H1 (cell line): ENCODE results near the gene SEPTIN1. TPM values are rescaled to one million over a fixed set of nuclear protein-coding genes. Genes with fewer than 3 reads are reported as not detected.

ENCODE experiments used
- CTCF ChIA-PET: fragments of 300-600 bp; sonication (Branson Sonifier 250); formaldehyde crosslinking; loops from one replicate; lab custom pipeline; 2021; ENCODE audit not compliant: partially characterized antibody; lab: Charles Lee
- POLR2A ChIA-PET: fragments of 300-600 bp; sonication (Branson Sonifier 250); formaldehyde crosslinking; loops from one replicate; lab custom pipeline; 2021; ENCODE audit warnings: inconsistent platforms; ENCODE audit not compliant: partially characterized antibody; lab: Charles Lee
- DNase-seq, 2 experiments: peaks; one replicate each; pipeline versions ENCODE4 v3.0.0 to v3.0.0-alpha.2; 2010 to 2022; ENCODE audit warnings: low spot score in 2 of 2, low read depth in 1 of 2, mixed read lengths in 1 of 2
- FAIRE-seq: peaks from 2 replicates; lab custom pipeline; 2011; peaks lifted over from hg19 to GRCh38; lab: Jason Lieb, UNC
- H2AFZ ChIP-seq: 2 replicates; pipeline ENCODE4 v1.8.1; 2012; ENCODE audit warnings: low read length, inconsistent platforms
- H2AK5ac ChIP-seq: 2 replicates; pipeline ENCODE4 v1.6.1; 2013; ENCODE audit warnings: low read depth, low read length
- H2BK120ac ChIP-seq: replicated peaks from 2 replicates; pipeline ENCODE3; 2013; ENCODE audit warnings: low read depth, low read length, inconsistent platforms
- H2BK12ac ChIP-seq: 2 replicates; pipeline ENCODE4 v1.6.1; 2013; ENCODE audit warnings: low read depth, low read length
- H2BK15ac ChIP-seq: 2 replicates; pipeline ENCODE4 v1.6.1; 2013; ENCODE audit warnings: low read length
- H2BK20ac ChIP-seq: 2 replicates; pipeline ENCODE4 v1.6.1; 2013; ENCODE audit warnings: low read length
- H2BK5ac ChIP-seq: 2 replicates; pipeline ENCODE4 v1.6.1; 2013; ENCODE audit warnings: low read depth, low read length
- H3K14ac ChIP-seq: 2 replicates; pipeline ENCODE4 v1.6.1; 2013; ENCODE audit warnings: inconsistent platforms; ENCODE audit not compliant: insufficient read length
- H3K18ac ChIP-seq: 2 replicates; pipeline ENCODE4 v1.6.1; 2013; ENCODE audit warnings: low read length; ENCODE audit errors: extremely low read depth
- H3K23ac ChIP-seq: 2 replicates; pipeline ENCODE4 v1.6.1; 2013; ENCODE audit warnings: inconsistent platforms; ENCODE audit not compliant: insufficient read length
- H3K23me2 ChIP-seq: 2 replicates; pipeline ENCODE4 v1.6.1; 2013; ENCODE audit warnings: low read depth, low read length
- H3K27ac ChIP-seq: 2 replicates; pipeline ENCODE4 v1.6.1; 2011; ENCODE audit warnings: low read depth, low read length, inconsistent platforms
- H3K27me3 ChIP-seq, 4 experiments: replicated peaks in 1 of 4; 1 replicate in 1 of 4; 2 replicates in 3 of 4; pipeline versions ENCODE4 v1.6.1 to v1.8.1; 2011 to 2013; ENCODE audit warnings: low read length in 3 of 4, mild to moderate bottlenecking in 3 of 4, inconsistent platforms in 2 of 4, mixed read lengths in 2 of 4, moderate library complexity in 1 of 4; ENCODE audit not compliant: control insufficient read depth in 3 of 4, insufficient read depth in 3 of 4; ENCODE audit errors: extremely low read depth in 1 of 4
- H3K36me3 ChIP-seq, 4 experiments: 2 replicates each; pipeline versions ENCODE4 v1.6.1 to v1.8.1; 2011 to 2013; ENCODE audit warnings: mild to moderate bottlenecking in 4 of 4, low read length in 3 of 4, moderate library complexity in 2 of 4, control low read depth in 1 of 4, inconsistent platforms in 1 of 4; ENCODE audit not compliant: insufficient read depth in 4 of 4, control insufficient read depth in 2 of 4
- H3K4ac ChIP-seq: replicated peaks from 2 replicates; pipeline ENCODE3; 2013; ENCODE audit warnings: low read length, low read depth, mixed read lengths, inconsistent platforms; ENCODE audit not compliant: insufficient read length
- H3K4me1 ChIP-seq, 4 experiments: replicated peaks in 1 of 4; 1 replicate in 1 of 4; 2 replicates in 3 of 4; pipeline versions ENCODE4 v1.6.1 to v1.8.1; 2011 to 2013; ENCODE audit warnings: low read length in 3 of 4, inconsistent platforms in 2 of 4, mixed read lengths in 1 of 4; ENCODE audit not compliant: insufficient read depth in 4 of 4, control insufficient read depth in 3 of 4
- H3K4me2 ChIP-seq, 2 experiments: 2 replicates each; pipeline versions ENCODE4 v1.6.1 to v1.8.1; 2011 to 2013; ENCODE audit warnings: low read depth in 2 of 2, low read length in 2 of 2, control low read depth in 1 of 2, inconsistent platforms in 1 of 2, mild to moderate bottlenecking in 1 of 2; ENCODE audit not compliant: insufficient read depth in 1 of 2
- H3K4me3 ChIP-seq, 4 experiments: fragments of 200-600, 300-600 bp in 1 of 4; sonication (generic), shearing (Covaris generic), sonication (Bioruptor Twin) in 1 of 4; 2 replicates each; pipeline versions ENCODE4 v1.5.1 to v1.8.1; 2011 to 2016; ENCODE audit warnings: low read length in 4 of 4, low read depth in 3 of 4, control low read depth in 2 of 4, inconsistent platforms in 2 of 4, mild to moderate bottlenecking in 2 of 4, mixed read lengths in 1 of 4, moderate library complexity in 1 of 4; ENCODE audit not compliant: insufficient read depth in 2 of 4; ENCODE audit errors: extremely low read depth in 1 of 4
- H3K56ac ChIP-seq: replicated peaks from 2 replicates; pipeline ENCODE3; 2013; ENCODE audit warnings: low read depth, mild to moderate bottlenecking, mixed read lengths, low read length, inconsistent platforms; ENCODE audit not compliant: insufficient read length
- H3K79me1 ChIP-seq: 2 replicates; pipeline ENCODE4 v1.6.1; 2013; ENCODE audit warnings: low read depth, low read length, control low read depth
- H3K79me2 ChIP-seq, 2 experiments: 2 replicates each; pipeline versions ENCODE4 v1.6.1 to v1.8.1; 2012 to 2013; ENCODE audit warnings: low read length in 2 of 2, mild to moderate bottlenecking in 2 of 2, inconsistent platforms in 1 of 2; ENCODE audit not compliant: insufficient read depth in 2 of 2, control insufficient read depth in 1 of 2
- H3K9ac ChIP-seq, 4 experiments: replicated peaks in 1 of 4; 1 replicate in 1 of 4; 2 replicates in 3 of 4; pipeline versions ENCODE4 v1.6.1 to v1.8.1; 2011 to 2013; ENCODE audit warnings: low read depth in 3 of 4, low read length in 3 of 4, control low read depth in 2 of 4, mild to moderate bottlenecking in 2 of 4, moderate library complexity in 2 of 4, inconsistent platforms in 1 of 4; ENCODE audit errors: extremely low read depth in 1 of 4
- H3K9me3 ChIP-seq, 2 experiments: 2 replicates each; pipeline versions ENCODE4 v1.6.1 to v1.8.1; 2012 to 2013; ENCODE audit warnings: mild to moderate bottlenecking in 2 of 2, moderate library complexity in 2 of 2, control low read depth in 1 of 2, inconsistent platforms in 1 of 2, low read depth in 1 of 2, low read length in 1 of 2, mixed read lengths in 1 of 2; ENCODE audit not compliant: insufficient read depth in 2 of 2
- H4K20me1 ChIP-seq, 2 experiments: replicated peaks in 1 of 2; 2 replicates each; pipeline versions ENCODE3 to v1.8.1; 2011 to 2013; ENCODE audit warnings: inconsistent platforms in 2 of 2, low read length in 2 of 2, mild to moderate bottlenecking in 1 of 2; ENCODE audit not compliant: insufficient read depth in 2 of 2, control insufficient read depth in 1 of 2
- H4K5ac ChIP-seq: 2 replicates; pipeline ENCODE4 v1.6.1; 2013; ENCODE audit warnings: low read length, low read depth, mixed read lengths, inconsistent platforms; ENCODE audit not compliant: insufficient read length
- H4K8ac ChIP-seq: 2 replicates; pipeline ENCODE4 v1.8.0; 2013; ENCODE audit warnings: mild to moderate bottlenecking, moderate library complexity, low read length, inconsistent platforms; ENCODE audit not compliant: insufficient read depth; ENCODE audit errors: extremely low read depth
- H4K91ac ChIP-seq: replicated peaks from 2 replicates; pipeline ENCODE3; 2013; ENCODE audit warnings: low read length, mixed read lengths, inconsistent platforms; ENCODE audit not compliant: insufficient read length
- BRCA1 ChIP-seq: IDR thresholded peaks from 2 replicates; pipeline ENCODE4 v1.6.1; 2012; ENCODE audit warnings: low read depth, low read length, improper control_type of control experiment
- KDM1A ChIP-seq: fragments of 200-600, 300-600 bp; sonication (generic); IDR thresholded peaks from 2 replicates; pipeline ENCODE4 v1.7.1; 2016; ENCODE audit warnings: mild to moderate bottlenecking, low read length, borderline replicate concordance
- RAD21 ChIP-seq, 2 experiments: IDR thresholded peaks in 1 of 2; conservative IDR thresholded peaks in 1 of 2; 2 replicates each; pipeline ENCODE4 v1.6.1; 2011; ENCODE audit warnings: low read depth in 2 of 2, low read length in 2 of 2, improper control_type of control experiment in 1 of 2, inconsistent platforms in 1 of 2, mild to moderate bottlenecking in 1 of 2, moderate library complexity in 1 of 2
- WGBS, 2 experiments: shearing (Covaris generic) in 1 of 2; methylation state at CpG; one replicate each; pipeline versions ENCODE4 v1.1.6 to v1.1.7; 2013 to 2015; ENCODE audit warnings: low lambda C conversion rate in 2 of 2, mixed read lengths in 2 of 2, inconsistent platforms in 1 of 2, low coverage in 1 of 2, missing lambda C conversion rate in 1 of 2; ENCODE audit not compliant: insufficient replicate concordance in 2 of 2, insufficient coverage in 1 of 2, insufficient read length in 1 of 2; ENCODE audit errors: extremely low coverage in 1 of 2, missing lambda C conversion rate in 1 of 2; 5-methylcytosine and 5-hydroxymethylcytosine counted together
- polyA plus RNA-seq, 7 experiments: library from polyadenylated mRNA; depleted of rRNA in 3 of 7; stranded (reverse) in 5 of 7; unstranded in 2 of 7; fragments of >200 nt in 5 of 7; fragments of 200-250 nt in 2 of 7; gene quantifications; 1 replicate in 5 of 7; 2 replicates in 1 of 7; 4 replicates in 1 of 7; pipeline versions ENCODE4 v1.2.1 to v1.2.3, GENCODE V29; 2011 to 2013; ENCODE audit warnings: missing spikeins in 2 of 7, mixed read lengths in 2 of 7
- total RNA-seq: library from RNA; stranded (reverse); fragmentation: NEBNext Ultra II Directional; extraction: Animal tissue kit (Norgen Biotek cat#: 25700); gene quantifications from 2 replicates; pipeline ENCODE4 v1.2.1, GENCODE V29; 2021

SEPTIN1 gene
- total and polyA plus RNA-seq, 2 of the 8 experiments (the other 6 are each of a cell fraction or from before 2014, with no cell fraction given), result 0.24 to 1.4 TPM

DNA sequence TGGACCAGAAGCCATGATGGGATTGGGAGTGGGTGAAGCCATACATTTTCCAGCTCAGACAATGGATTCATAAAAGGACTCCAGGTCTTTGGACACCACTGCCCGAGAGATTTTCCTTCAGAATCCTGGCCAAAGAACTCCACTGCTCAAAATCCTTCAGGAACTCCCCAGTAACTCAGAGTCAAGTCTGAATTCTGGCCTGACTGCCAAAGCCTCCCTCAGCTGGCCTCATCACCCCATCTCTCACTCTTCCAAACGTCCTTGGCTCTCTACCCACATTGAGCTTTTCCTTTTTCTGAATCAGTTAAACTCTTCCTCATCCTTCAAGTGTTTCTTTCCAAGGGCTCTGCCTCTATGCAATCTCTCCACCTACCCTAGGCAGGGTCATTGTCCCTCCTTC, 1.2 kb upstream of the SEPTIN1 start:
- no peak overlapping the region for H3K27ac ChIP-seq
- H3K79me2 ChIP-seq, result no peaks in the 10 kb centered on the region
- H2AFZ ChIP-seq, result no peak overlapping the region
- no peak overlapping the region for H4K8ac ChIP-seq
- H4K20me1 ChIP-seq, result no peaks in the 10 kb centered on the region
- H4K5ac ChIP-seq, result no peak overlapping the region
- POLR2A ChIA-PET, result interaction anchor here (0.6 to 13.6 kb wide), 7 partner anchors 12 to 704 kb away, joined by 3 to 151 read pairs (median 3); partner anchors contain the start of gene ZNF48
- no peaks in the 10 kb centered on the region; a peak in 1 of 7 replicates for H3K4me1 ChIP-seq
- peaks cover 3% of the 10 kb centered on the region; the same call in 1 of the 2 replicates for H3K23me2 ChIP-seq
- H2BK12ac ChIP-seq, result no peak overlapping the region
- H3K18ac ChIP-seq, result no peak overlapping the region
- no peak overlapping the region for H3K56ac ChIP-seq
- no peak overlapping the region for H3K23ac ChIP-seq
- no peaks in the 10 kb centered on the region for H3K27me3 ChIP-seq
- H3K9me3 ChIP-seq, result no peaks in the 10 kb centered on the region
- H2BK120ac ChIP-seq, result no peak overlapping the region
- no peak overlapping the region for H3K9ac ChIP-seq
- CTCF ChIA-PET, result interaction anchor here (1.1 to 2.5 kb wide), 4 partner anchors 12 to 231 kb away, joined by 3 to 9 read pairs (median 4); partner anchors contain the start of gene ZNF48
- WGBS, 2 experiments, result 86% methylated on average over 2 of the region's 2 CpGs; no CpG with 5 or more reads in 1 of the 2 experiments
- no peak overlapping the region for H4K91ac ChIP-seq
- H3K4me3 ChIP-seq, result no peak overlapping the region
- H3K4me2 ChIP-seq, result no peak overlapping the region
- no peak overlapping the region for H2AK5ac ChIP-seq
- DNase-seq (no peak), FAIRE-seq (no peak)
- H3K79me1 ChIP-seq, result no peaks in the 10 kb centered on the region
- no peak overlapping the region for H2BK15ac ChIP-seq
- no peak overlapping the region for H2BK20ac ChIP-seq
- H3K14ac ChIP-seq, result no peak overlapping the region
- H2BK5ac ChIP-seq, result no peak overlapping the region
- H3K4ac ChIP-seq, result no peak overlapping the region
- no peaks in the 10 kb centered on the region for H3K36me3 ChIP-seq
- TF ChIP-seq BRCA1 (no peak), RAD21 (IDR thresholded peaks at IDR 0.05 in 1 of 2, conservative IDR thresholded peaks at IDR 0.05 in 1 of 2; ENCODE audit: low read depth in 2 of 2, low read length in 2 of 2) (no peak), KDM1A (no peak)
